SK-N-MC (cell line): ENCODE data around the gene PDLIM4.

Source experiments
- DNase-seq: peaks from one replicate; pipeline ENCODE4 v3.0.0-alpha.2; 2011; ENCODE audit warnings: low read depth, low spot score
- H3K27ac ChIP-seq: fragments of 200-600 bp; sonication (generic); 2 replicates; pipeline ENCODE4 v1.5.1; 2016; ENCODE audit warnings: mixed run types
- H3K36me3 ChIP-seq: fragments of 200-600 bp; sonication (generic); 2 replicates; pipeline ENCODE4 v1.6.1; 2017; ENCODE audit warnings: antibody characterized with exemption, low read length, mixed read lengths; ENCODE audit not compliant: insufficient read depth
- H3K4me3 ChIP-seq: fragments of 200-600 bp; sonication (generic); 2 replicates; pipeline ENCODE4 v1.5.1; 2016
- H3K9ac ChIP-seq: fragments of 200-600 bp; sonication (generic); 2 replicates; pipeline ENCODE4 v1.8.0; 2017; ENCODE audit warnings: mixed run types, mixed read lengths; ENCODE audit not compliant: insufficient read length
- H3K9me3 ChIP-seq: fragments of 200-600 bp; sonication (generic); 2 replicates; pipeline ENCODE4 v1.6.1; 2017; ENCODE audit warnings: low read depth, mild to moderate bottlenecking, antibody characterized with exemption, low read length, moderate library complexity, mixed read lengths
- EZH2 ChIP-seq: fragments of 200-600 bp; sonication (generic); IDR thresholded peaks from one replicate; pipeline ENCODE4 v1.6.1; 2017; ENCODE audit warnings: antibody characterized with exemption
- FOXP2 ChIP-seq: optimal IDR thresholded peaks from 2 replicates; pipeline ENCODE3; 2011; ENCODE audit warnings: mild to moderate bottlenecking, moderate library complexity; ENCODE audit not compliant: insufficient read depth; ENCODE audit errors: extremely low read length, control extremely low read depth
- POLR2AphosphoS5 ChIP-seq: IDR thresholded peaks from 2 replicates; pipeline ENCODE4 v1.6.1; 2012; ENCODE audit warnings: mild to moderate bottlenecking, low read depth, low read length, borderline replicate concordance

Gene PDLIM4

GRCh38 chr5:132272311-132273210 lies 15.1 kb downstream of the PDLIM4 start:
- Histone ChIP-seq H3K36me3 (no peaks in the 10 kb centered on the region), H3K9me3 (no peaks in the 10 kb centered on the region), H3K4me3 (no peak overlapping the region), H3K27ac (no peak overlapping the region), H3K9ac (no peak overlapping the region)
- no peak for DNase-seq
- TF ChIP-seq EZH2 = no peak
- TF ChIP-seq FOXP2 = no peak
- TF ChIP-seq POLR2AphosphoS5 = no peak

GRCh38 chr5:132273631-132274030 lies 16.1 kb downstream of the PDLIM4 start:
- TF ChIP-seq POLR2AphosphoS5 (no peak), EZH2 (no peak), FOXP2 (no peak)
- Histone ChIP-seq H3K9me3 (no peaks in the 10 kb centered on the region), H3K36me3 (no peaks in the 10 kb centered on the region), H3K4me3 (no peak overlapping the region), H3K9ac (no peak overlapping the region), H3K27ac (no peak overlapping the region)
- DNase-seq = no peak

GRCh38 chr5:132274050-132274792 lies 16.7 kb downstream of the PDLIM4 start:
- TF ChIP-seq EZH2 = no peak
- DNase-seq = no peak
- Histone ChIP-seq H3K36me3 (no peaks in the 10 kb centered on the region), H3K27ac (no peak overlapping the region), H3K9ac (no peak overlapping the region), H3K4me3 (no peak overlapping the region), H3K9me3 (no peaks in the 10 kb centered on the region)

- H3K4me3 ChIP-seq = no peak overlapping the region
- no peak for DNase-seq
- H3K9me3 ChIP-seq = no peaks in the 10 kb centered on the region
- no peaks in the 10 kb centered on the region for H3K36me3 ChIP-seq
- no peak overlapping the region for H3K27ac ChIP-seq
- TF ChIP-seq FOXP2 (no peak), POLR2AphosphoS5 (no peak), EZH2 (no peak)
- no peak overlapping the region for H3K9ac ChIP-seq
Measured at GRCh38 chr5:132275367-132276220, 18.1 kb downstream of the PDLIM4 start.

GRCh38 chr5:132277256-132277655 lies 19.8 kb downstream of the PDLIM4 start:
- Histone ChIP-seq H3K36me3 (no peaks in the 10 kb centered on the region), H3K27ac (no peak overlapping the region), H3K9ac (no peak overlapping the region), H3K9me3 (no peaks in the 10 kb centered on the region), H3K4me3 (no peak overlapping the region)
- no peak for DNase-seq
- TF ChIP-seq EZH2 = no peak
- no peak for TF ChIP-seq POLR2AphosphoS5
- TF ChIP-seq FOXP2 = no peak

- Histone ChIP-seq H3K9me3 (no peaks in the 10 kb centered on the region), H3K27ac (no peak overlapping the region), H3K36me3 (no peaks in the 10 kb centered on the region), H3K9ac (no peak overlapping the region), H3K4me3 (no peak overlapping the region)
- no peak for DNase-seq
- TF ChIP-seq FOXP2 (no peak), POLR2AphosphoS5 (no peak), EZH2 (no peak)
Measured at GRCh38 chr5:132277971-132278853, 20.7 kb downstream of the PDLIM4 start.

- no peak overlapping the region for H3K27ac ChIP-seq
Measured at GRCh38 chr5:132279801-132280200, 22.3 kb downstream of the PDLIM4 start.

More at GRCh38 chr5:132279801-132280200, 22.3 kb downstream of the PDLIM4 start:
- H3K9ac ChIP-seq = no peak overlapping the region
- H3K4me3 ChIP-seq = no peak overlapping the region
- H3K9me3 ChIP-seq = no peaks in the 10 kb centered on the region
- H3K36me3 ChIP-seq = no peaks in the 10 kb centered on the region
- TF ChIP-seq EZH2 (no peak), POLR2AphosphoS5 (no peak), FOXP2 (no peak)
- DNase-seq = no peak
